WI38 (cell line): ENCODE results near the gene LRMDA.

ENCODE experiments used
- H3K4me3 ChIP-seq: 2 replicates; pipeline ENCODE4 v1.5.1; 2011; ENCODE audit warnings: low read depth, mild to moderate bottlenecking, control low read depth, low read length
- TF ChIP-seq, protein P1 (sequence below): IDR thresholded peaks from 2 replicates; pipeline ENCODE4 v1.5.1; 2012; ENCODE audit warnings: low read depth, mild to moderate bottlenecking, control low read depth, low read length

LRMDA gene

DNA sequence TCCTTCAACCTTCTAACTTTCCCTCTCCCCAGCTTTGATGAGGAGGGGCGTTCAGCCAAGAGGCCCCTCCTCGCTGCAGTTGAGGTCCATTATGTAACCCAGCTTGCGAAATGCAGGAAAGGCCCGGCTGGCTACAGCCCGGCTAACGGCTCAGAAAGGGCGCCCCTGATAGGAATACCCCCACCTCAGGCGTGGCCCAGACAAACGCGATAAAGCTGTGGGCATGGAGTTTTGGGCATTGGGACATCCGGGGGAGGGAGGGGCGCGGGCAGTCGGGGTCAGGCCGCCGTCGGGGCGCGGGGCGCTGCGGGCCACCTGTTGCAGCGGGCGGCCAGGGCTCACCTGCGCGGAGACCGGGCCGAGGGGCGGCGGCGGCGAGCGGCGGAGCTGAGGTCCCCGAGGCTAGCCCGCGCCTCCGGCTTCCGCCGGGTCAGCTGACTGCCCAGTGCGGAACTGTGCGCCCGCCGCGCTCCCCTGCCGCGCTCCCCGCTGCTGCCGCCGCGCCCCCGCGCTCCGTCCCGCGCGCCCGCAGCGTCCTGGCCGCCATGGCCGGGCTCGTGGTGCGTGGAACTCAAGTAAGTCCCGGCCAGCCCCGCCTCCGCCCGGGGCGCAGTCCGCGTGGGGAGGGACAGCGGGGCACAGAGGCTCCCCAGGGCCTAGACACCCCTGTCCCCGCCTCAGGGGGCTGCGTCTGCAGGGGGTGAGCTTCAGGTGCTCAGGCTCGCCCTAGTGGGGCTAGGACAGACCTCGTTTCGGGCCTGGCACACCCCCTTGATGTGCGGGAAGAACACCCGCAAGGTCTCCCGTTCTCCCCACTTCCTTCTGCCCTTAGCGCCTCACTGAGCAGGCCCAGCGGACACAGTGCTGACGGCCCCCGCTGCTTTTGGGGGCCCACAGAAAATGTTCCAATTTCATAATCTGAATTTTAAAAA, at the start of gene LRMDA:
LRMDA (plus strand) TSS at position 445 of the 932 bp plus-strand sequence.
- TF ChIP-seq, protein P1, sequence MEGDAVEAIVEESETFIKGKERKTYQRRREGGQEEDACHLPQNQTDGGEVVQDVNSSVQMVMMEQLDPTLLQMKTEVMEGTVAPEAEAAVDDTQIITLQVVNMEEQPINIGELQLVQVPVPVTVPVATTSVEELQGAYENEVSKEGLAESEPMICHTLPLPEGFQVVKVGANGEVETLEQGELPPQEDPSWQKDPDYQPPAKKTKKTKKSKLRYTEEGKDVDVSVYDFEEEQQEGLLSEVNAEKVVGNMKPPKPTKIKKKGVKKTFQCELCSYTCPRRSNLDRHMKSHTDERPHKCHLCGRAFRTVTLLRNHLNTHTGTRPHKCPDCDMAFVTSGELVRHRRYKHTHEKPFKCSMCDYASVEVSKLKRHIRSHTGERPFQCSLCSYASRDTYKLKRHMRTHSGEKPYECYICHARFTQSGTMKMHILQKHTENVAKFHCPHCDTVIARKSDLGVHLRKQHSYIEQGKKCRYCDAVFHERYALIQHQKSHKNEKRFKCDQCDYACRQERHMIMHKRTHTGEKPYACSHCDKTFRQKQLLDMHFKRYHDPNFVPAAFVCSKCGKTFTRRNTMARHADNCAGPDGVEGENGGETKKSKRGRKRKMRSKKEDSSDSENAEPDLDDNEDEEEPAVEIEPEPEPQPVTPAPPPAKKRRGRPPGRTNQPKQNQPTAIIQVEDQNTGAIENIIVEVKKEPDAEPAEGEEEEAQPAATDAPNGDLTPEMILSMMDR = no peak
- H3K4me3 ChIP-seq = no peak within 1 kb of the TSS

DNA sequence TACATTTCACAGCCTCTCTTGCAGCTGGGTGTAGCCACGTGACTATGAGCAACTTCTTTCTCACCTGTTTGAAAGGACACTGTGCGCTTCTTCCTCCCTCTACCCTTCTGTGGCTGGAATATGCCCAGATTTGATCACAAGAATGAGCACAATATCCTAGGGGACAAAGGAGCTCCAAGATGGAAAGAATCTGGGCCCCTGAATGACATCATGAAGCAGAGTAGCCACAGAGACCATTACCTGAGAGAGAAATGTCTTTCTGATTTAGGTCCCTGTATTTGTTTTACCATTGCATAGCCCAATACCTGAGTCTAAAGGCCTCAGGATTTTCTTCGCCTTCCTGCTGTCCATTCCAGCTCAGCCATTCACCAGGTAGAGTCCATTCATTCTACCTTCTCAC, 45.3 kb upstream of the LRMDA start:
- TF ChIP-seq, protein P1 = no peak
- H3K4me3 ChIP-seq = no peak overlapping the region

DNA sequence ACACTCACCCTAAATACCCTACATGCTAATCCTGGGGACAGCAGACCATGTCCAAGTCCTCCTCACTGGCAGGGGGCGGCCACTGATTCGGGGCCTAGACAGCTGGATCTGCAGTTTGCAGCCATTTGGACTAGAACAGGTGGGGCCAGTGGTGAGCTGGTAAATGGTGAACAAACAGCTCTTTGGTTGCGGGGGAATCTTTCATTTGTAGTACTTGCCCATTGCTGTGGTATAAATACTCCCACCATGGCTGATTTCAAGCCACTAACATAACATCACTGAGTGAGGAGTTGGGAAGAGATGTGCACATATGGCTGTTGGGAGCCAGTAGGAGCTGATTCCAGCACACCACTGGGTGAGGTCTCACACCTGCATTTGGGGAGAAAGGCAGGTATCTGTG, 43.3 kb upstream of the LRMDA start:
- no peak overlapping the region for H3K4me3 ChIP-seq
- TF ChIP-seq, protein P1 = no peak

DNA sequence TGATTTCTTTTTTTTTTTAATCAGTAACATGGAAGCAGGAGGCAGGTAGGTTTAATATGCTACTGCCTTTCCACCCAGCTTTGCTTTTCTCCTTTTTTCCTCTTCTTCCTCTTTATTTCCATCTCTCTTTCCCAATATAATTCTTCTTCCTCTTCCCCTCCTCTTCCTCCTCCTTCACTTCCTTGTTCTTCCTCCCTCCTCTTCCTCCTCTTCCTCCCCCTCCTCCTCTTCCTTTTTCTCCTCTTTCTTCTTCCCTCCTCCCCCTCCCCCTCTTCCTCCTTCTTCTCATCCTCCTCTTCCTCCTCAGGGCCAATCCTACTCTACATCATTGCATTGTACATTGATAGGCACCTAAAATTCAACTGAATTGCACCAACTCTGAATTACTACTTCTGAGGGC, 41.2 kb upstream of the LRMDA start:
- H3K4me3 ChIP-seq = no peak overlapping the region

DNA sequence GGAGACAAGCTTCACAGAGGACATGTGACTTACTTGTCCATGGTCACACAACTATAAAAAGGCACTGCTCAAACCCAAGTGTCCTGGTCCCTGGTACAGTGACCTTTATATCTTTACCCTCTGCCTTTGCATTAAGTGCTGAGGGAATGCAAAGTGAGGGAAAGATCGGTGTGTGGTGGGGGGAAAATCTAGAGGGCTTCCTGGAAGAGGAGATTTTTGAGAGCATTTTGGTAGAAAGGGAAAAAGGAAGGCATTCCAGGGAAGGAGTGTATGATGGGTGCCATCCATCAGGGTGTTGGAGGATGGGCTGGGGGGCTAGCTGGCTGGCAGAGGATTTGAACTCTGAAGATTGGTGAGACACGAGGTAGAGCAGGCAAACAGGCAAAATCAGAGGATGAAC, 39.2 kb upstream of the LRMDA start:
- TF ChIP-seq, protein P1 = no peak

More for the DNA sequence above, 41.2 kb upstream of the LRMDA start:
- TF ChIP-seq, protein P1 = no peak

DNA sequence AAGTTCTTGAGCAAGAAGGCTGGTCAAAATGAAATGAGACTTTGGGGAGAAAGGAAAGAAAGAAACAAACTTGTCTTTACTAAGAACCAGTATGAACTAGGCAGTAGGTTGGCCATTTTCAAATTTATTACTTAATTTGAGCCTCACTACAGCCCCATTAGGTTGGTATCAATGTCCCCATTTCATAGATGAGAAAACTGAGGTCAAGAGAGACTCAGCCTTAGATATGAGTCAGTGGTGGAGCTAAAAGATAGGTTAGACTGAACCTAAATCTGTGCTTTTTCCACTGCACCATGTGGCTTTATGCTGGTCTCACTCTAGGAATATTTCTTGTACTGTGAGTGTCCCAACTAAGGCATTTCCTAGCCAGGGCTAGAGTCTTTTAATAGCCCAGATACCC, 38.7 kb upstream of the LRMDA start:
- TF ChIP-seq, protein P1 = no peak
- H3K4me3 ChIP-seq = no peak overlapping the region

More for the DNA sequence above, 39.2 kb upstream of the LRMDA start:
- no peak overlapping the region for H3K4me3 ChIP-seq

DNA sequence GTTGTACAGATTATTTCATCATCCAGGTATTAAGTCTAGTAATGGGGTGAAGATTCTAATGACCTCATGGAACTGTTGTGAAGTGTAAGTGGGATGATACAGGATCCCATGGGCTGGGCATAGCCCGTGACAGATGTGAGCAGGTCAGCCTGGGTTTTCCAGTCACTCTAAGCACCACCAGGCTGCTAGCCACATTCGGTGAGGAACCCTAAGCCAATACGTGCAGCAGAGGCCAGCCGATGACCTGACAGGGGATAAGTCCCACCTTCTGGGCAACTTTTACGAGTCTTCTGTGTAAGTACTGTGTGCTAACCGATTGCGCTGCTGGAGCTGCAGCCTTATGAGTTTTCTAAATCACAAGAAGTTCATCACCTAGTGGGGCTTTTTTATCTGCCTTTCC, 37.2 kb upstream of the LRMDA start:
- TF ChIP-seq, protein P1 = no peak
- no peak overlapping the region for H3K4me3 ChIP-seq
